HCT116 (cell line): ENCODE data around the gene QRICH1. TPM values are rescaled to one million over a fixed set of nuclear protein-coding genes. Genes with fewer than 3 reads are reported as not detected.

Experiments used
- ATAC-seq: fragments of 200-7000 bp; cut with Tn5 transposase; 2 replicates; pipeline ENCODE4 v1.9.1; 2020; ENCODE audit warnings: mild to moderate bottlenecking, moderate library complexity
- BruUV-seq: library from RNA; stranded (reverse); fragments of 400-500 nt; replicated peaks from 2 replicates; lab custom pipeline; 2021; lab: Mats Ljungman, UMichigan
- CTCF ChIA-PET: fragments of 300-600 bp; sonication (Branson Sonifier 250); formaldehyde crosslinking; loops from one replicate; lab custom pipeline; 2021; ENCODE audit warnings: antibody characterized with exemption; lab: Charles Lee
- POLR2A ChIA-PET: fragments of 300-600, 350-600 bp; sonication (Branson Sonifier 250); formaldehyde crosslinking; loops from one replicate; lab custom pipeline; 2021; ENCODE audit warnings: antibody characterized with exemption; lab: Charles Lee
- RAD21 ChIA-PET, 2 experiments: fragments of 300-600 bp; sonication (Branson Sonifier 250); formaldehyde crosslinking; loops; one replicate each; lab custom pipeline; 2023; ENCODE audit warnings: low total read pairs in 2 of 2; ENCODE audit not compliant: uncharacterized antibody in 2 of 2, unreplicated experiment in 2 of 2, low non-redundant PET in 1 of 2; lab: Charles Lee
- DNase-seq: peaks from one replicate; pipeline ENCODE4 v3.0.0-alpha.2; 2010; ENCODE audit warnings: low read depth, low spot score
- H2AFZ ChIP-seq: fragments of 200-600 bp; shearing (Covaris generic), sonication (generic); 2 replicates; pipeline ENCODE4 v1.6.1; 2017; ENCODE audit warnings: low read depth, mixed run types, mixed read lengths, antibody characterized with exemption, low read length; ENCODE audit not compliant: poor library complexity, severe bottlenecking
- H3K27ac ChIP-seq: 2 replicates; pipeline ENCODE4 v1.5.1; 2012; ENCODE audit warnings: low read depth, low read length
- H3K27me3 ChIP-seq: fragments of 200-600 bp; sonication (generic); 2 replicates; pipeline ENCODE4 v1.6.1; 2016; ENCODE audit warnings: mixed run types, low read length, mixed read lengths; ENCODE audit not compliant: insufficient read depth
- H3K36me3 ChIP-seq, 2 experiments: fragments of 200-500 bp in 1 of 2; fragments of 200-600 bp in 1 of 2; sonication (Bioruptor generic) in 1 of 2; sonication (generic) in 1 of 2; 2 replicates each; pipeline versions ENCODE4 v1.5.1 to v1.6.1; 2014 to 2016; ENCODE audit warnings: low read length in 2 of 2, inconsistent platforms in 1 of 2, mixed read lengths in 1 of 2, mixed run types in 1 of 2; ENCODE audit not compliant: insufficient read depth in 2 of 2, control insufficient read depth in 1 of 2
- H3K4me1 ChIP-seq, 2 experiments: fragments of 200-600 bp in 1 of 2; sonication (generic) in 1 of 2; 2 replicates each; pipeline versions ENCODE4 v1.5.1 to v1.6.1; 2012 to 2017; ENCODE audit warnings: low read length in 2 of 2, inconsistent platforms in 1 of 2, mild to moderate bottlenecking in 1 of 2, mixed read lengths in 1 of 2, mixed run types in 1 of 2, moderate library complexity in 1 of 2; ENCODE audit not compliant: insufficient read depth in 2 of 2, control insufficient read depth in 1 of 2
- H3K4me2 ChIP-seq: fragments of 200-600 bp; sonication (generic); 2 replicates; pipeline ENCODE4 v1.6.1; 2017; ENCODE audit warnings: mixed run types, low read length, mixed read lengths
- H3K4me3 ChIP-seq, 2 experiments: fragments of 200-600 bp in 1 of 2; sonication (generic) in 1 of 2; replicated peaks in 1 of 2; 2 replicates each; pipeline ENCODE4 v1.5.1; 2011 to 2016; ENCODE audit warnings: low read length in 2 of 2, control low read depth in 1 of 2, low read depth in 1 of 2, mild to moderate bottlenecking in 1 of 2, mixed read lengths in 1 of 2, mixed run types in 1 of 2
- H3K79me2 ChIP-seq: fragments of 200-600 bp; sonication (generic); 2 replicates; pipeline ENCODE4 v1.6.1; 2017; ENCODE audit warnings: mild to moderate bottlenecking, mixed run types, low read length, moderate library complexity, mixed read lengths; ENCODE audit not compliant: insufficient read depth
- H3K9ac ChIP-seq: fragments of 200-600 bp; sonication (generic); 2 replicates; pipeline ENCODE4 v1.6.1; 2016; ENCODE audit warnings: low read length, mixed read lengths
- H3K9me2 ChIP-seq: fragments of 200-600 bp; sonication (generic), shearing (Covaris generic); 2 replicates; pipeline ENCODE4 v1.6.1; 2017; ENCODE audit warnings: mixed run types, mild to moderate bottlenecking, moderate library complexity; ENCODE audit not compliant: insufficient read depth
- H3K9me3 ChIP-seq, 2 experiments: fragments of 200-500 bp in 1 of 2; fragments of 200-600 bp in 1 of 2; sonication (Bioruptor generic) in 1 of 2; sonication (generic) in 1 of 2; 2 replicates each; pipeline ENCODE4 v1.6.1; 2014 to 2017; ENCODE audit warnings: low read length in 2 of 2, mixed read lengths in 2 of 2, inconsistent platforms in 1 of 2, low read depth in 1 of 2, mild to moderate bottlenecking in 1 of 2, mixed run types in 1 of 2, moderate library complexity in 1 of 2; ENCODE audit not compliant: control insufficient read depth in 1 of 2, insufficient read depth in 1 of 2
- H4K20me1 ChIP-seq: fragments of 200-600 bp; sonication (generic), shearing (Covaris generic); 2 replicates; pipeline ENCODE4 v1.6.1; 2017; ENCODE audit warnings: mixed run types, mild to moderate bottlenecking, moderate library complexity; ENCODE audit not compliant: insufficient read depth
- CTCF ChIP-seq, 3 experiments: fragments of 200-600 bp in 1 of 3; sonication (generic) in 1 of 3; IDR thresholded peaks in 2 of 3; conservative IDR thresholded peaks in 1 of 3; 2 replicates each; pipeline ENCODE4 v1.5.1; 2012 to 2017; ENCODE audit warnings: low read depth in 2 of 3, low read length in 2 of 3, antibody characterized with exemption in 1 of 3, borderline replicate concordance in 1 of 3, control low read depth in 1 of 3, mild to moderate bottlenecking in 1 of 3, mixed read lengths in 1 of 3, mixed run types in 1 of 3, moderate library complexity in 1 of 3; ENCODE audit not compliant: insufficient read depth in 1 of 3
- EGR1 ChIP-seq: IDR thresholded peaks from 2 replicates; pipeline ENCODE4 v1.6.1; 2012; ENCODE audit warnings: low read depth
- ELF1 ChIP-seq: IDR thresholded peaks from 2 replicates; pipeline ENCODE4 v1.6.1; 2012; ENCODE audit warnings: low read depth, borderline replicate concordance
- FOSL1 ChIP-seq: IDR thresholded peaks from 2 replicates; pipeline ENCODE4 v1.6.1; 2012; ENCODE audit warnings: low read depth
- JUND ChIP-seq: IDR thresholded peaks from 2 replicates; pipeline ENCODE4 v1.6.1; 2012
- POLR2A ChIP-seq: IDR thresholded peaks from 2 replicates; pipeline ENCODE4 v1.7.0; 2011; ENCODE audit warnings: borderline replicate concordance; ENCODE audit not compliant: insufficient read depth, insufficient read length; ENCODE audit errors: extremely low read depth
- RAD21 ChIP-seq: IDR thresholded peaks from 2 replicates; pipeline ENCODE4 v1.6.1; 2012; ENCODE audit warnings: low read depth, mild to moderate bottlenecking
- REST ChIP-seq: IDR thresholded peaks from 2 replicates; pipeline ENCODE4 v1.6.1; 2012; ENCODE audit warnings: low read depth
- SP1 ChIP-seq: IDR thresholded peaks from 2 replicates; pipeline ENCODE4 v1.6.1; 2012; ENCODE audit warnings: low read depth
- TCF7L2 ChIP-seq: IDR thresholded peaks from 2 replicates; pipeline ENCODE4 v1.7.0; 2011; ENCODE audit warnings: borderline replicate concordance, inconsistent platforms; ENCODE audit not compliant: insufficient read depth, insufficient read length; ENCODE audit errors: extremely low read depth
- ZBTB33 ChIP-seq: IDR thresholded peaks from 2 replicates; pipeline ENCODE4 v1.6.1; 2011; ENCODE audit warnings: mild to moderate bottlenecking, low read length, moderate library complexity; ENCODE audit not compliant: insufficient replicate concordance; ENCODE audit errors: extremely low read depth
- ZFX ChIP-seq: fragments of 450-650 bp; IDR thresholded peaks from 2 replicates; pipeline ENCODE4 v1.6.1; 2017
- intact Hi-C: fragments of 100-400 bp; cut with micrococcal nuclease; formaldehyde crosslinking; loops from 2 replicates; pipeline ENCODE4 v1.10.0; 2022
- total RNA-seq: library from RNA; stranded (reverse); gene quantifications from one replicate; pipeline ENCODE4 v1.2.1, GENCODE V29; 2021; ENCODE audit not compliant: unreplicated experiment

Gene QRICH1
- total RNA-seq, 1 experiment from 2014 or later = 105 TPM

- TF ChIP-seq ZBTB33 = no peak
Measured at GRCh38 chr3:49108346-49108745, 14.5 kb upstream of the QRICH1 start (continued).

GRCh38 chr3:49104427-49105291 lies 10.8 kb upstream of the QRICH1 start, which contains the start of gene QARS1:
QARS1 (minus strand) TSS chr3:49104757; CDS start chr3:49104733, 24 bp downstream.
- peak within 1 kb of the TSS; percentile 79 for H3K27ac ChIP-seq
- no peaks in the 10 kb centered on the region for H3K9me3 ChIP-seq
- H3K9me2 ChIP-seq = no peaks in the 10 kb centered on the region
- H4K20me1 ChIP-seq = no peaks in the 10 kb centered on the region
- peak within 1 kb of the TSS; percentile 93 to 97 for H3K4me3 ChIP-seq
- CTCF ChIA-PET = interaction anchor here (1.6 kb wide), 1 partner anchor 10 kb away, joined by 6 read pairs; the partner anchor contains the start of gene QRICH1
- TSS peak; percentile 93 for BruUV-seq
- H3K9ac ChIP-seq = peak within 1 kb of the TSS; percentile 92
- DNase-seq = peak; percentile 78
- POLR2A ChIA-PET = interaction anchor here (1.4 to 2.1 kb wide), 3 partner anchors 10 to 16 kb away, joined by 3 to 11 read pairs (median 8); partner anchors contain the start of genes QRICH1 and USP19
- peaks cover 23% of the 10 kb centered on the region for H3K79me2 ChIP-seq
- H3K4me1 ChIP-seq = peaks cover 9 to 20% of the 10 kb centered on the region in 2 experiments; a peak in 3 of 4 replicates
- peaks cover 34 to 36% of the 10 kb centered on the region in 2 experiments for H3K36me3 ChIP-seq
- ATAC-seq = peak; percentile 96
- RAD21 ChIA-PET = interaction anchor here in 1 of 2 experiments (1.3 kb wide), 1 partner anchor 10 kb away, joined by 3 read pairs; no protein-coding TSS in a partner anchor
- no peaks in the 10 kb centered on the region for H3K27me3 ChIP-seq
- peak within 1 kb of the TSS; percentile 96 for H3K4me2 ChIP-seq
- H2AFZ ChIP-seq = peak within 1 kb of the TSS; percentile 39
- intact Hi-C loops = no loop called here
- peak; percentile 76 for TF ChIP-seq SP1
- peak; percentile 53 for TF ChIP-seq POLR2A
- no peak for TF ChIP-seq RAD21
- TF ChIP-seq ELF1 = no peak; the same call in 1 of the 2 replicates
- no peak for TF ChIP-seq TCF7L2
- no peak for TF ChIP-seq FOSL1
- TF ChIP-seq REST = no peak
- peak; percentile 60; the same call in 1 of the 2 replicates for TF ChIP-seq EGR1
- peak; percentile 20 for TF ChIP-seq ZBTB33
- TF ChIP-seq JUND = no peak
- TF ChIP-seq CTCF (IDR thresholded peaks at IDR 0.05 in 2 of 3, conservative IDR thresholded peaks at IDR 0.05 in 1 of 3; ENCODE audit: borderline replicate concordance in 1 of 3, insufficient read depth in 1 of 3, low read depth in 2 of 3, low read length in 2 of 3) = no peak
- peak; percentile 84; the same call in 1 of the 2 replicates for TF ChIP-seq ZFX
